Endothelial cell of umbilical vein (primary cell): ENCODE data around the gene HSPA12A. TPM values are rescaled to one million over a fixed set of nuclear protein-coding genes. Genes with fewer than 3 reads are reported as not detected.

Experiments
- BruUV-seq: library from RNA; stranded (reverse); fragments of 400-500 nt; replicated peaks from 2 replicates; lab custom pipeline; 2021; lab: Mats Ljungman, UMichigan
- CTCF ChIA-PET: fragments of 300-600, 350-600 bp; sonication (Branson Sonifier 250); formaldehyde crosslinking; loops from one replicate; lab custom pipeline; 2021; ENCODE audit warnings: antibody characterized with exemption, inconsistent platforms; lab: Charles Lee
- POLR2A ChIA-PET: fragments of 300-600, 350-600 bp; sonication (Branson Sonifier 250); formaldehyde crosslinking; loops from one replicate; lab custom pipeline; 2021; ENCODE audit warnings: antibody characterized with exemption, inconsistent platforms; lab: Charles Lee
- DNase-seq: peaks from one replicate; pipeline ENCODE4 v3.0.0-alpha.2; 2011; ENCODE audit warnings: low read depth, low spot score
- FAIRE-seq: peaks from 2 replicates; lab custom pipeline; 2011; peaks lifted over from hg19 to GRCh38; lab: Jason Lieb, UNC
- H2AFZ ChIP-seq: 2 replicates; pipeline ENCODE4 v1.6.0; 2012; ENCODE audit warnings: low read depth, low read length, control low read depth, inconsistent platforms
- H3K27ac ChIP-seq: 2 replicates; pipeline ENCODE4 v1.5.1; 2011; ENCODE audit warnings: low read depth, mild to moderate bottlenecking, control low read depth, low read length, moderate library complexity; ENCODE audit not compliant: insufficient read depth
- H3K27me3 ChIP-seq, 2 experiments: 2 replicates each; pipeline versions ENCODE4 v1.6.0 to v1.6.1; 2011; ENCODE audit warnings: low read length in 2 of 2, mixed read lengths in 1 of 2; ENCODE audit not compliant: control insufficient read depth in 2 of 2, insufficient read depth in 2 of 2
- H3K36me3 ChIP-seq, 2 experiments: 2 replicates in 1 of 2; 3 replicates in 1 of 2; pipeline ENCODE4 v1.5.1; 2011; ENCODE audit warnings: low read length in 2 of 2, mild to moderate bottlenecking in 1 of 2, moderate library complexity in 1 of 2; ENCODE audit not compliant: control insufficient read depth in 2 of 2, insufficient read depth in 2 of 2; ENCODE audit errors: extremely low read depth in 1 of 2
- H3K4me1 ChIP-seq: 3 replicates; pipeline ENCODE4 v1.5.1; 2011; ENCODE audit warnings: mild to moderate bottlenecking, low read length; ENCODE audit not compliant: control insufficient read depth, insufficient read depth; ENCODE audit errors: extremely low read depth
- H3K4me2 ChIP-seq: 2 replicates; pipeline ENCODE4 v1.6.1; 2011; ENCODE audit warnings: low read length, control low read depth, mixed read lengths; ENCODE audit not compliant: insufficient read depth
- H3K4me3 ChIP-seq, 3 experiments: fragments of 200-600 bp in 1 of 3; sonication (generic), shearing (Covaris generic) in 1 of 3; replicated peaks in 1 of 3; 2 replicates each; pipeline ENCODE4 v1.5.1; 2011 to 2016; ENCODE audit warnings: control low read depth in 3 of 3, low read length in 3 of 3, mild to moderate bottlenecking in 2 of 3, inconsistent platforms in 1 of 3, low read depth in 1 of 3, moderate library complexity in 1 of 3; ENCODE audit not compliant: insufficient read depth in 1 of 3
- H3K79me2 ChIP-seq: 2 replicates; pipeline ENCODE4 v1.6.0; 2012; ENCODE audit warnings: low read length, inconsistent platforms; ENCODE audit not compliant: control insufficient read depth, insufficient read depth
- H3K9ac ChIP-seq: replicated peaks from 2 replicates; pipeline ENCODE3; 2011; ENCODE audit warnings: low read length, control low read depth; ENCODE audit not compliant: insufficient read depth; ENCODE audit errors: extremely low read depth
- H3K9me1 ChIP-seq: replicated peaks from 3 replicates; pipeline ENCODE4 v1.6.0; 2011; ENCODE audit warnings: mild to moderate bottlenecking, low read length; ENCODE audit not compliant: control insufficient read depth, insufficient read depth; ENCODE audit errors: extremely low read depth
- H3K9me3 ChIP-seq: replicated peaks from 2 replicates; pipeline ENCODE4 v1.5.1; 2012; ENCODE audit warnings: low read length, inconsistent platforms; ENCODE audit not compliant: control insufficient read depth, insufficient read depth
- H4K20me1 ChIP-seq: replicated peaks from 2 replicates; pipeline ENCODE3; 2011; ENCODE audit warnings: mild to moderate bottlenecking, low read length; ENCODE audit not compliant: control insufficient read depth, insufficient read depth; ENCODE audit errors: extremely low read depth
- CTCF ChIP-seq, 2 donors: IDR thresholded peaks; 1 replicate in 1 of 2; 2 replicates in 1 of 2; pipeline ENCODE4 v1.5.1; 2011; ENCODE audit warnings: low read length in 2 of 2, mild to moderate bottlenecking in 2 of 2, moderate library complexity in 2 of 2, control low read depth in 1 of 2, inconsistent platforms in 1 of 2, low read depth in 1 of 2; ENCODE audit not compliant: insufficient read depth in 1 of 2; ENCODE audit errors: extremely low read depth in 1 of 2
- EZH2 ChIP-seq: IDR thresholded peaks from 2 replicates; pipeline ENCODE4 v1.6.1; 2012; ENCODE audit warnings: borderline replicate concordance, low read depth, mild to moderate bottlenecking, moderate library complexity, low read length, inconsistent platforms; ENCODE audit not compliant: severe bottlenecking
- FOS ChIP-seq: IDR thresholded peaks from 2 replicates; pipeline ENCODE4 v1.6.1; 2011; ENCODE audit warnings: mild to moderate bottlenecking, low read length, moderate library complexity, borderline replicate concordance; ENCODE audit not compliant: insufficient read depth
- GATA2 ChIP-seq: IDR thresholded peaks from 2 replicates; pipeline ENCODE4 v1.7.0; 2011; ENCODE audit warnings: low read depth, mild to moderate bottlenecking, moderate library complexity, mixed read lengths, low read length; ENCODE audit not compliant: insufficient read length, insufficient read depth
- JUN ChIP-seq: IDR thresholded peaks from 2 replicates; pipeline ENCODE4 v1.6.1; 2011; ENCODE audit warnings: borderline replicate concordance, low read depth; ENCODE audit not compliant: insufficient read length, insufficient read depth
- MAX ChIP-seq: IDR thresholded peaks from 2 replicates; pipeline ENCODE4 v1.6.1; 2011; ENCODE audit not compliant: insufficient read depth, insufficient read length
- MYC ChIP-seq: IDR thresholded peaks from one replicate; pipeline ENCODE4 v1.6.1; 2011; ENCODE audit warnings: mild to moderate bottlenecking, low read depth, low read length
- POLR2A ChIP-seq: IDR thresholded peaks from 2 replicates; pipeline ENCODE4 v1.6.1; 2012; ENCODE audit warnings: low read depth, mild to moderate bottlenecking, control low read depth, low read length
- POLR2AphosphoS5 ChIP-seq: IDR thresholded peaks from 2 replicates; pipeline ENCODE4 v1.6.1; 2012; ENCODE audit warnings: low read depth, mild to moderate bottlenecking, control low read depth, low read length, moderate library complexity; ENCODE audit not compliant: insufficient read depth
- dilution Hi-C: fragments of 300-500 bp; cut with MboI; formaldehyde crosslinking; loops from one replicate; pipeline ENCODE4 v1.15.0; 2019; ENCODE audit warnings: low sequenced_read_pairs; ENCODE audit not compliant: extremely low pct_ligation_motif_present
- intact Hi-C: fragments of 100-400 bp; cut with micrococcal nuclease; formaldehyde crosslinking; loops from one replicate; pipeline ENCODE4 v1.10.0; 2022
- polyA plus RNA-seq, 4 experiments: library from polyadenylated mRNA; depleted of rRNA in 3 of 4; stranded (reverse) in 3 of 4; unstranded in 1 of 4; fragments of >200 nt; gene quantifications; 2 replicates each; pipeline versions ENCODE4 v1.2.1 to v1.2.3, GENCODE V29; 2011 to 2012; ENCODE audit warnings: missing spikeins in 1 of 4
- total RNA-seq: library from RNA; stranded (reverse); gene quantifications from 2 replicates; pipeline ENCODE4 v1.2.3, GENCODE V29; 2021

HSPA12A gene
- total and polyA plus RNA-seq, 2 donors (not counting 3 experiments of a cell fraction or from before 2014, with no cell fraction given): 0.22 to 0.29 TPM

GRCh38 chr10:116654816-116655215, 87.5 kb downstream of the HSPA12A start:
- intact Hi-C loops: no loop called here
- no peak for FAIRE-seq
- no peak for TF ChIP-seq JUN
- no peak for TF ChIP-seq CTCF (IDR thresholded peaks at IDR 0.05; ENCODE audit: extremely low read depth in 1 of 2, insufficient read depth in 1 of 2, low read depth in 1 of 2, low read length in 2 of 2)
- no peak for TF ChIP-seq FOS
- TF ChIP-seq EZH2: no peak

GRCh38 chr10:116653885-116654284, 88.5 kb downstream of the HSPA12A start:
- FAIRE-seq (no peak), DNase-seq (no peak)
- dilution Hi-C loops (no loop called here), intact Hi-C loops (no loop called here)
- no TSS peak for BruUV-seq
- Histone ChIP-seq H3K9me1 (no peaks in the 10 kb centered on the region), H3K27me3 (no peaks in the 10 kb centered on the region), H3K4me1 (no peaks in the 10 kb centered on the region), H2AFZ (no peak overlapping the region), H3K36me3 (no peaks in the 10 kb centered on the region), H3K9ac (no peak overlapping the region), H3K4me2 (no peak overlapping the region), H3K4me3 (no peak overlapping the region), H4K20me1 (no peaks in the 10 kb centered on the region), H3K27ac (no peak overlapping the region), H3K9me3 (no peaks in the 10 kb centered on the region), H3K79me2 (no peaks in the 10 kb centered on the region)
- CTCF ChIA-PET: no interaction called here
- POLR2A ChIA-PET: no interaction called here
- TF ChIP-seq POLR2AphosphoS5 (no peak), MAX (no peak), JUN (no peak), CTCF (IDR thresholded peaks at IDR 0.05; ENCODE audit: extremely low read depth in 1 of 2, insufficient read depth in 1 of 2, low read depth in 1 of 2, low read length in 2 of 2) (no peak), EZH2 (no peak), FOS (no peak), MYC (no peak), POLR2A (no peak), GATA2 (no peak)

More at GRCh38 chr10:116654816-116655215, 87.5 kb downstream of the HSPA12A start:
- H3K9me3 ChIP-seq: no peaks in the 10 kb centered on the region
- H3K4me2 ChIP-seq: no peak overlapping the region
- no TSS peak for BruUV-seq
- H3K27me3 ChIP-seq: no peaks in the 10 kb centered on the region
- no peak overlapping the region for H2AFZ ChIP-seq
- no peaks in the 10 kb centered on the region for H3K79me2 ChIP-seq
- dilution Hi-C loops: no loop called here
- no peaks in the 10 kb centered on the region for H3K4me1 ChIP-seq
- POLR2A ChIA-PET: no interaction called here
- no peak overlapping the region for H3K27ac ChIP-seq
- H4K20me1 ChIP-seq: no peaks in the 10 kb centered on the region
- H3K9ac ChIP-seq: no peak overlapping the region
- no peak overlapping the region for H3K4me3 ChIP-seq
- H3K36me3 ChIP-seq: no peaks in the 10 kb centered on the region
- no peaks in the 10 kb centered on the region for H3K9me1 ChIP-seq
- CTCF ChIA-PET: no interaction called here
- DNase-seq: no peak
